PFSK-1 (cell line): ENCODE data around the gene RDX. TPM values are rescaled to one million over a fixed set of nuclear protein-coding genes. Genes with fewer than 3 reads are reported as not detected.

ENCODE experiments used
- FOXP2 ChIP-seq: optimal IDR thresholded peaks from 2 replicates; pipeline ENCODE3; 2011; ENCODE audit warnings: borderline replicate concordance, control low read depth, inconsistent platforms; ENCODE audit not compliant: insufficient read depth; ENCODE audit errors: extremely low read length, extremely low read depth
- POLR2AphosphoS5 ChIP-seq: IDR thresholded peaks from 2 replicates; pipeline ENCODE4 v1.6.1; 2012; ENCODE audit warnings: low read depth, mild to moderate bottlenecking, control low read depth, low read length, moderate library complexity
- REST ChIP-seq, 2 experiments: IDR thresholded peaks; 2 replicates each; pipeline versions ENCODE4 v1.6.1 to v1.8.0; 2011 to 2012; ENCODE audit warnings: low read depth in 2 of 2, low read length in 2 of 2, control low read depth in 1 of 2, inconsistent platforms in 1 of 2, mild to moderate bottlenecking in 1 of 2, moderate library complexity in 1 of 2; ENCODE audit not compliant: insufficient read depth in 1 of 2
- SIN3A ChIP-seq: IDR thresholded peaks from 2 replicates; pipeline ENCODE4 v1.6.1; 2012; ENCODE audit warnings: mild to moderate bottlenecking, low read length, moderate library complexity, borderline replicate concordance; ENCODE audit not compliant: insufficient read depth
- TAF1 ChIP-seq: IDR thresholded peaks from 2 replicates; pipeline ENCODE4 v1.6.1; 2012; ENCODE audit warnings: low read length, control low read depth, borderline replicate concordance; ENCODE audit not compliant: insufficient read depth
- polyA plus RNA-seq: library from polyadenylated mRNA; unstranded; fragments of >200 nt; gene quantifications from one replicate; pipeline ENCODE4 v1.2.1, GENCODE V29; 2012; ENCODE audit warnings: low read depth, missing spikeins; ENCODE audit not compliant: insufficient read length

Gene RDX
- polyA plus RNA-seq: 42.3 TPM

- TF ChIP-seq REST (IDR thresholded peaks at IDR 0.05; ENCODE audit: insufficient read depth in 1 of 2, low read depth in 2 of 2, low read length in 2 of 2) (peak; percentile 34 to 58; a peak in 1 of 4 replicates), TAF1 (peak; percentile 67; the same call in 1 of the 2 replicates), SIN3A (no peak), POLR2AphosphoS5 (peak; percentile 25; the same call in 1 of the 2 replicates), FOXP2 (no peak)
These were observed at the start of gene RDX for GRCh38 chr11:110296226-110297075. TSS of gene RDX (minus strand) at chr11:110296614. CDS start at chr11:110279692, 16,922 bp downstream.

- TF ChIP-seq TAF1 (no peak), FOXP2 (no peak), SIN3A (no peak), POLR2AphosphoS5 (no peak), REST (IDR thresholded peaks at IDR 0.05; ENCODE audit: insufficient read depth in 1 of 2, low read depth in 2 of 2, low read length in 2 of 2) (no peak)
These were observed 49.3 kb upstream of the RDX start for GRCh38 chr11:110345743-110346142.

GRCh38 chr11:110340436-110340835 lies 44.0 kb upstream of the RDX start:
- TF ChIP-seq FOXP2: no peak
- no peak for TF ChIP-seq POLR2AphosphoS5
- TF ChIP-seq SIN3A: no peak
- TF ChIP-seq REST (IDR thresholded peaks at IDR 0.05; ENCODE audit: insufficient read depth in 1 of 2, low read depth in 2 of 2, low read length in 2 of 2): no peak
- TF ChIP-seq TAF1: no peak

- no peak for TF ChIP-seq REST (IDR thresholded peaks at IDR 0.05; ENCODE audit: insufficient read depth in 1 of 2, low read depth in 2 of 2, low read length in 2 of 2)
- no peak for TF ChIP-seq TAF1
- TF ChIP-seq POLR2AphosphoS5: no peak
- no peak for TF ChIP-seq SIN3A
- TF ChIP-seq FOXP2: no peak
These were observed 43.2 kb upstream of the RDX start for GRCh38 chr11:110339456-110340250.
